ENCODE data around the gene METTL23.
A peak's percentile ranks its signal among the peaks of the same experiment; 100 is the strongest.

Gene METTL23

GRCh38 chr17:76736349-76737081 lies 9.9 kb downstream of the METTL23 start:
- Histone ChIP-seq H2AFZ (ENCODE audit: low read depth, low read length) (no peak overlapping the region), H4K91ac (ENCODE audit: low read length) (peak overlapping the region; percentile 93), H2BK120ac (ENCODE audit: low read depth, low read length) (peak overlapping the region; percentile 98), H2AK5ac (ENCODE audit: low read length, severe bottlenecking) (peak overlapping the region; percentile 8), H2BK12ac (ENCODE audit: low read length in 2 of 2) (peak overlapping the region; percentile 84 to 85), H3K4me3 (ENCODE audit: insufficient read depth in 1 of 2, low read depth in 1 of 2, low read length in 2 of 2) (peak overlapping the region; percentile 95 to 100), H3K36me3 (ENCODE audit: control insufficient read depth in 1 of 2, insufficient read depth in 2 of 2, low read depth in 1 of 2, low read length in 2 of 2) (peaks cover 12 to 52% of the 10 kb centered on the region in 2 experiments), H3K27ac (ENCODE audit: low read length, poor library complexity, severe bottlenecking) (peak overlapping the region; percentile 86), H3K27me3 (ENCODE audit: control insufficient read depth in 1 of 2, insufficient read depth in 1 of 2, low read length in 2 of 2) (no peaks in the 10 kb centered on the region), H2BK15ac (ENCODE audit: low read depth, poor library complexity, severe bottlenecking) (peak overlapping the region; percentile 99), H3K9ac (ENCODE audit: low read length) (peak overlapping the region; percentile 95), H2BK5ac (ENCODE audit: low read depth, low read length, poor library complexity, severe bottlenecking) (peak overlapping the region; percentile 92), H3K9me3 (ENCODE audit: control insufficient read depth, low read length) (no peaks in the 10 kb centered on the region), H3K4me2 (ENCODE audit: low read length, poor library complexity, severe bottlenecking) (peak overlapping the region; percentile 74), H3K23ac (ENCODE audit: low read length in 2 of 2) (peak overlapping the region in 1 of 2 experiments; percentile 96), H3K4ac (ENCODE audit: low read depth in 1 of 2, low read length in 2 of 2) (peak overlapping the region; percentile 90 to 99), H3K79me1 (replicated peaks; ENCODE audit: low read length, poor library complexity, severe bottlenecking) (peaks cover 5% of the 10 kb centered on the region), H3K18ac (ENCODE audit: low read depth in 1 of 2, low read length in 2 of 2) (peak overlapping the region; percentile 99 to 100), H3K4me1 (ENCODE audit: control insufficient read depth, insufficient read depth, low read depth, low read length) (peaks cover 2% of the 10 kb centered on the region), H3K14ac (ENCODE audit: low read length in 2 of 2) (peak overlapping the region in 1 of 2 experiments; percentile 100), H4K8ac (ENCODE audit: low read length) (peak overlapping the region; percentile 41)
- peak; percentile 76 for DNase-seq
- whole genome bisulfite sequencing = under 1% methylated on average over 96 of the region's 117 CpGs

DNA sequence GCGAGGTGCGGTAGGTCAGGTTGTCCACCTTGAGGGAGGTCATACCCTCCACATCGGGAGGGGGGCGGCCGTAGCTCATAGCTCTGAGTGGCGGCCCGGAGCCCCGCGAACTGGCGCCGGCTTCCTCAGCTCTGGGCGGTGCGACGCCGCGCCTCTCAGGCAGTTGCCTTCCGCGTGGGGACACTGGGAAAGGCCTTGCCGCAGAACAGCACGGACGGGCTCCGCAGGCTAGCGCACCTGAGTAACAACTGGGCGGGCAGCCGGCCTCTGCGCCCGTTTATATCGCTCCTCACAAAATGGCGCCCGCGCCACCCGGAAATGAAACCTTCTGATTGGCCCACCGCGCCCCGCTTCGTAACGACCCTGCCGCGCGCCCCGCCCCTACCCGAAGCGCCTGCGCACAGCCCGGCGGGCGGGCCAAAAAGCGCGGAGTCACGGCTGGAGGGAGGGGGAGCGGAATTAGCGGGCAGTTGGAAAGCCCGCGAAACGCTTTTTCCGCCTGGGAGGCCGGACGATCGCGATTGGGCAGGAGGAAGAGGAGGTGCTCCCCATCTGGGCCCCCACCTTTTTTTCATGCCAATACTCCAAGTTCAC lies 10.5 kb downstream of the METTL23 start, which contains the start of gene SRSF2:
Gene SRSF2, minus strand, starts transcription at position 250 of the 594 bp plus-strand sequence. Its CDS starts 171 bp downstream, at position 79.
- Histone ChIP-seq H4K8ac (ENCODE audit: low read length) (peak within 1 kb of the TSS; percentile 98), H3K27ac (ENCODE audit: low read length, poor library complexity, severe bottlenecking) (peak within 1 kb of the TSS; percentile 100), H3K79me1 (replicated peaks; ENCODE audit: low read length, poor library complexity, severe bottlenecking) (peaks cover 7% of the 10 kb centered on the region), H4K91ac (ENCODE audit: low read length) (peak within 1 kb of the TSS; percentile 93), H3K4me3 (ENCODE audit: insufficient read depth in 1 of 2, low read depth in 1 of 2, low read length in 2 of 2) (peak within 1 kb of the TSS; percentile 95 to 100), H3K18ac (ENCODE audit: low read depth in 1 of 2, low read length in 2 of 2) (peak within 1 kb of the TSS; percentile 99 to 100), H2BK5ac (ENCODE audit: low read depth, low read length, poor library complexity, severe bottlenecking) (peak within 1 kb of the TSS; percentile 98), H3K14ac (ENCODE audit: low read length in 2 of 2) (peak within 1 kb of the TSS in 1 of 2 experiments; percentile 100), H2BK12ac (ENCODE audit: low read length in 2 of 2) (peak within 1 kb of the TSS; percentile 84 to 93), H2BK120ac (ENCODE audit: low read depth, low read length) (peak within 1 kb of the TSS; percentile 98), H3K9me3 (ENCODE audit: control insufficient read depth, low read length) (no peaks in the 10 kb centered on the region), H3K27me3 (ENCODE audit: control insufficient read depth in 1 of 2, insufficient read depth in 1 of 2, low read length in 2 of 2) (no peaks in the 10 kb centered on the region), H3K4me1 (ENCODE audit: control insufficient read depth, insufficient read depth, low read depth, low read length) (peaks cover 2% of the 10 kb centered on the region), H2AFZ (ENCODE audit: low read depth, low read length) (peak within 1 kb of the TSS; percentile 89), H2BK15ac (ENCODE audit: low read depth, poor library complexity, severe bottlenecking) (peak within 1 kb of the TSS; percentile 99), H3K36me3 (ENCODE audit: control insufficient read depth in 1 of 2, insufficient read depth in 2 of 2, low read depth in 1 of 2, low read length in 2 of 2) (peaks cover 12 to 53% of the 10 kb centered on the region in 2 experiments), H3K4me2 (ENCODE audit: low read length, poor library complexity, severe bottlenecking) (peak within 1 kb of the TSS; percentile 95), H3K4ac (ENCODE audit: low read depth in 1 of 2, low read length in 2 of 2) (peak within 1 kb of the TSS; percentile 97 to 99), H3K23ac (ENCODE audit: low read length in 2 of 2) (peak within 1 kb of the TSS in 1 of 2 experiments; percentile 96), H2AK5ac (ENCODE audit: low read length, severe bottlenecking) (peak within 1 kb of the TSS; percentile 8), H3K9ac (ENCODE audit: low read length) (peak within 1 kb of the TSS; percentile 95)
- under 1% methylated on average over 60 of the region's 60 CpGs for WGBS
- DNase-seq = peak; percentile 99

DNA sequence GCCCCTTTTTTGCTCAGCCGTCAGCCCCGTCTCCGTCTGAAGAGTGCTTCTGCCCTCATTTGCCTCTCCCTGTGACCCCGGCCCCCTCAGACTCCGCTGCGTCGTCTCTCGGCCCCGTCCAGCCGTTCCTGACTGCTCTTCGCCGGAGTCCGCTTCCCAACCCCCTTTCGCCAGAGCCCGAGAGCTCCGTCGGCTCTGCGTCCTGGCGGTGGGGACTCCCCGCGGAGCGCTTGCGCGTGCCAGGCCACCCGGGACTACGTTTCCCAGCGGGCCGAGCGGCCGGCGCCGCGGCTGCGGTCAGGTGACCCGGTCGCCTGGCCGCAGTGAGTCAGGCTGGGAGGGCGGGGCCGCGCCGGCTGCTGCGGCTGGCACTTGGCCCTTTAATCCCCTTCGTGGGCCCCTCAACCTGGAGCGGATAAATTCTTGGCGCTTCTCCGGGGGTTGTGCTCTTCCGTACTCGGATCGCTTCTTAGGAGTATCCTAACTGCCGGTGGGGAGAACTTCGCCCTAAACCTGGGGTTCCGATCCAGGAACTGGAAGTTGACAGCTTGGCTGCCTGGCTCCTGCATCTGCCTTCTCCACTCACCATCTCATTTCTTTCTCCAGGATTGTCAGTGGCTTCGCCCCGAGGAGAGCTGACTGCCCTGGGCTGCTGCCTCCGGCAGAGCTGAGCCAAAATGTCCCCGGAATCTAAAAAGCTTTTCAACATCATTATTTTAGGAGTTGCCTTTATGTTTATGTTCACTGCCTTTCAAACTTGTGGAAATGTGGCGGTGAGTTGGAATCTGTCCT lies 11.2 kb downstream of the METTL23 start, which contains the start of gene MFSD11:
Gene MFSD11, plus strand, starts transcription at position 444 of the 792 bp plus-strand sequence. Its CDS starts 234 bp downstream, at position 678.
- Histone ChIP-seq H3K14ac (ENCODE audit: low read length in 2 of 2) (peak within 1 kb of the TSS in 1 of 2 experiments; percentile 100), H3K4me3 (ENCODE audit: insufficient read depth in 1 of 2, low read depth in 1 of 2, low read length in 2 of 2) (peak within 1 kb of the TSS; percentile 95 to 100), H2AK5ac (ENCODE audit: low read length, severe bottlenecking) (peak within 1 kb of the TSS; percentile 8), H3K23ac (ENCODE audit: low read length in 2 of 2) (peak within 1 kb of the TSS in 1 of 2 experiments; percentile 96), H3K4me2 (ENCODE audit: low read length, poor library complexity, severe bottlenecking) (peak within 1 kb of the TSS; percentile 95), H2AFZ (ENCODE audit: low read depth, low read length) (peak within 1 kb of the TSS; percentile 89), H3K36me3 (ENCODE audit: control insufficient read depth in 1 of 2, insufficient read depth in 2 of 2, low read depth in 1 of 2, low read length in 2 of 2) (peaks cover 12 to 50% of the 10 kb centered on the region in 2 experiments), H3K27me3 (ENCODE audit: control insufficient read depth in 1 of 2, insufficient read depth in 1 of 2, low read length in 2 of 2) (no peaks in the 10 kb centered on the region), H3K9me3 (ENCODE audit: control insufficient read depth, low read length) (no peaks in the 10 kb centered on the region), H3K79me1 (replicated peaks; ENCODE audit: low read length, poor library complexity, severe bottlenecking) (peaks cover 7% of the 10 kb centered on the region), H2BK15ac (ENCODE audit: low read depth, poor library complexity, severe bottlenecking) (peak within 1 kb of the TSS; percentile 99), H3K4me1 (ENCODE audit: control insufficient read depth, insufficient read depth, low read depth, low read length) (peaks cover 2% of the 10 kb centered on the region), H3K9ac (ENCODE audit: low read length) (peak within 1 kb of the TSS; percentile 95), H3K18ac (ENCODE audit: low read depth in 1 of 2, low read length in 2 of 2) (peak within 1 kb of the TSS; percentile 99 to 100), H3K27ac (ENCODE audit: low read length, poor library complexity, severe bottlenecking) (peak within 1 kb of the TSS; percentile 100), H4K8ac (ENCODE audit: low read length) (peak within 1 kb of the TSS; percentile 98), H3K4ac (ENCODE audit: low read depth in 1 of 2, low read length in 2 of 2) (peak within 1 kb of the TSS; percentile 97 to 99), H4K91ac (ENCODE audit: low read length) (peak within 1 kb of the TSS; percentile 93), H2BK120ac (ENCODE audit: low read depth, low read length) (peak within 1 kb of the TSS; percentile 98), H2BK5ac (ENCODE audit: low read depth, low read length, poor library complexity, severe bottlenecking) (peak within 1 kb of the TSS; percentile 98), H2BK12ac (ENCODE audit: low read length in 2 of 2) (peak within 1 kb of the TSS; percentile 84 to 93)
- WGBS = under 1% methylated on average over 54 of the region's 57 CpGs
- DNase-seq = peak; percentile 97
